Activated T-cell treated with anti-CD3 and anti-CD28 coated beads for 48 hours (primary cell): Measurements from ENCODE around the gene CAT.
"Not testable (repeated sequence)": the region's sequence is repeated elsewhere in the genome, so short reads cannot be mapped to it uniquely, and the experiment has no call there.

Experiments used
- DNase-seq: peaks from one replicate; pipeline ENCODE4 v3.0.0-alpha.2; 2020; ENCODE audit warnings: low read depth

Gene CAT

GRCh38 chr11:34438529-34439507, at the start of gene CAT:
Gene CAT, plus strand, starts transcription at chr11:34438934. Its CDS starts 80 bp downstream, at chr11:34439014.
- DNase-seq, result peak; percentile 96

DNA sequence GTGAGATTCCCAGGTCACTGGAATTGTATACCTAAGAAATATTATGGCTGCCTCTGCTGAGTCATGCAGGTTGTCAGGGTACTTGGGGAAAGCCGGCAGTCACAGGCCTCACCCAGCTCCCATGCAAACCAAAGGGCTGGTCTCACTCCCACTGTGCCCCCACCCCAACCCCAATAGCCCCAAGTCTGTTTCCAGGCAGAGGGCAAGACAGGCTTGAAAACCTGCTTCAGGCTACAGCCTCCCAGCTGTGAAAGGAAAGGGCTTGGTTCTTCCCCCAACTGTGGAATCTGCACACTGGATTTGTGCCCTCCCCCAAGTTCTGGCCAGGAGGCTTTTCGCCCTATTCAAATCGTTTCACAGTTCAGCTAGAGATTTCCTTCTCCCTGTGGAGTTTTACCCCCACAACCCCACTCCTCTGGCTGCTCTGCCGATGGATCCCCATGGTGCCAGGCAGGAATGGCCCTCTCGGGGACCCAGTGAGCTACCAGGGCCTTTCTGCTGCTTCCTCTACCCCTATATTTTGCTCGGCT, 43.9 kb upstream of the CAT start:
- no peak for DNase-seq

DNA sequence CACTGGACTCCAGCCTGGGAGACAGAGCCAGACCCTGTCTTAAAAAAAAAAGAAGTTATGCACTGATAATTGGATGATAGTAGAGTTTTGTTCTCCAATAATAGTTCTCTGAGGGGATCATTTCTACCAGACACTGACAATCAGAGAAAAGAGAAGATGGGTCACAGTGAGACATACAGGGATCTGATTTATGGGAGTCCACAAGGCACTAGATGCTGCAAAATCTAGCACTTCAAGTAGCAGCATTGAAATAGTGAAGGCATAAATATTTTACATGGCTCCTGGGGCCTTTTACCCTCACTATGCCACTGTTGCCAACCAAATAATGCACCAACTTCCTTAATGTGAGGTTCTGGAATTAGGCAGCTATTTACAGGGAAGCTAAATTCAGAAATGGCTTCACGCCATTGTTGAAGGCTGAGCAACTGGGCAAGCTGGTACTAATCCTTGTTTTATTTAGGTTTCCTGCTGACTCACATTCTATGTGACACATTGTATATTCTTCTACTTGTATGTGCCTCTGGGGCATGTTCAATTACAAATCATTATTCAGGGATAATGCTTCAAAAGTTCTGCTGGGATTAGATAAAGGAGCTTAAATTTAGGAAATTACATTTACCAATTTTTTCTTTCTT, 42.7 kb upstream of the CAT start:
- no peak for DNase-seq

GRCh38 chr11:34397120-34397519, 41.6 kb upstream of the CAT start:
- no peak for DNase-seq

DNA sequence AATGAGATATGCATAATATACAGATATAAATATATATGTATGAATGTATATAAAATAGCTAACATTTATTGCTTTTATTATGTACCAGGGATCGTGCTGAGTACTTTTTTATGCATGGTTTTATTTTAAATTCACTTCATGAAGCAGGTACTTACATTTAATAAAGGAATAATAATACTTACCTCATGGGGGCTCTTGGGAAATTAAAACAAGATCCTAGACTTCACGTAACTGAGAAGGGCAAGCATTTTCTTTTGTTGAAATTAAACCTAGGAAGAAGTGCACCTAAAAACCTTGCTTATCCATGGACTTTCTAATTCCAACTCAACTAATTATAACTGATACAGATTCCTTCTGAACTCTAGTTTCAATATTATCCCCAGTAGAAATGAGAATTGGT, 40.9 kb upstream of the CAT start:
- no peak for DNase-seq

DNA sequence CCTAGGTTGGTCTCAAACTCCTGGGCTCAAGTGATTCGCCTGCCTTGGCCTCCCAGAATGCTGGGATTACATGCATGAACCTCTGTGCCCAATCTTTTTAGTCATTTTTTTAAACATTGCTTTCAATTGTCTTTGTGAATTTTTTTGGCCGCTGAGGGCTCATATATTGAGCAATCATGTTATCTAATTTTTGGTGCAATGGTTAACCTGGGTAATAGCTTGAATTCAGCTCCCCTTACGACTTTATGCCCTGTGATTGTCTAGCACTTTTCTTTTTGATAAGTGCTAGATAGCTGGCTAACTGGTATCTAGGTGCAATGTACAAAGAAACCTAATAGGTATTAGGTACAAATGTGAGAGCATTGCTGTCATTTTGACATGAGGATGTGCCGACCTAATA, 35.3 kb upstream of the CAT start:
- DNase-seq, result no peak

DNA sequence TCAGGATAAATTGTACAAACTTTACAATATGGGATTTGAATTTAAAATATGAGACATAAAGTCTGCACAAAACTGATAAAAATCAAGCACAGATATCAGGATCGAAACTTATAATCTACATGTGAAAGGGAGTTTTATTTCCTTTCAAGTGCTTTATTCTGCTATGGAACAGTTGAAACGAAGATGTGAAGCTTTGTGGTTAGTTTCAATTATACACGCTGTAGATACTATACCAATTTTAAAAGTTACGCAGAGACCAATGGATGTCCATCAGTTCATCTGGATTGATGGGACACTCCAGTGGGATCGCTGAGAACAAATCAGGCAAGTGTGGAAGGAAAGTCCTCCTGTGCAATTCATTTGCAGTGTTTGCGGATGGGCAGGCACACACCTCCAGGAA, 34.5 kb upstream of the CAT start:
- no peak for DNase-seq

GRCh38 chr11:34405079-34405858, 33.5 kb upstream of the CAT start:
- no peak for DNase-seq

- DNase-seq, result no peak
Observed at GRCh38 chr11:34406413-34406812, 32.3 kb upstream of the CAT start.

DNA sequence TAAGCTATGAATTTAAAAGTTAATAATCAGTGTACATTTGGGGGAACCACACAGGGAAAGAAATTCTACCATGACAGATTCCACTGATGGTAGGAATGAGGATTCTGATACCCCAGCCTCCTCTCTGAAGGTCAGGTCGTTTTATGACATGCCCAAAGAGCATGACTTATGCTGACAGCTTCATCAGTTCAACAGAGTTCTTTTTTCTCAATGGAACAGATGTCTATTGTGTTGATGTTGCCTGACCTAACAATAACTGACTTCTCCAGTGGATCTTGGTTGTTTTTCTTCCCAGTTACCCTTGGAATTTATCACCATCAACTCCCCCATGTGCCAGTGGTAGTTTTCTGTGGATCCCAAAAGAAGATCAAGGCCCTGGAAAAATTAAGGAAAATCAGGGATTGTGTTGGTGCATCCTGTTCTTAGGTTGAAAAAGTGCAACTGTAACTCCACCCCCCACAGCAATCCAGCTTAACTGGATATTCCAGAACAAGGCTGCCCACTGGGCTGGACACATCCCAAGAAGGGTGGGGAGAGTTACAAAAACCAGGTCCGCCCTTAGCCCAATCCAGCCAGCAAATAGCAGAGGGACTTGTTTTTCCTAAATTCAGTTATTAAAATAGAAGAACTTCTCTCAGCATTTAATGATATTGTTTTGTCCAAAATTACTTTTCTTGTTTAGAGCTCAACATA, 31.5 kb upstream of the CAT start:
- DNase-seq, result no peak

DNA sequence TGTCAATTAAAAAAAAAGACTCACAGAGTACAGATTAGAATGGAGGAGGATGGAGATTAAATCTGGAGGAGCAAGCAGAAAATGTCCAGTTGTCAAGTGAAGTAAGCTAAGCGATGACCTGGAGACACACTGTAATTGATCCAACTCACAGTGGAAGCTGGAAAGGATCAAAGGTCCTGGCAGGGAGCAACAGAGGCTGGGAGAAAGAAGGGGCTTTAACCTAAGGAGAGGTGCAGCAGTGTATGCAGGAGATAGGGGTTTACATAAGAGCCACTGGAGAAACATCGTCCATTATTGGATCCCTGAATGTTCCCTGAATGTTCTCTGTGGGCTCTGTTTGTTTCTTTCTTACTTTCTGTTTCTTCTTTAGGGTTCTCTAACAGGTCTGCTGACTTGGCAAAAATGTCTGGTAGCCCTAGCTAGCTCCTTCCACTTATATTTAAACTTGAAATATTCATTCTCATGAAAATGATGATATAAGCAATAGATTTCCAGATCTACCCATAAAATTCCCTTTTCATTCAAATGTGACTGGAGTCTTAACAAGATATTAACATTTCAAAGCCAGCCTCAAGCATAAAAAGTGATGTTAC, 30.1 kb upstream of the CAT start:
- DNase-seq, result no peak

DNA sequence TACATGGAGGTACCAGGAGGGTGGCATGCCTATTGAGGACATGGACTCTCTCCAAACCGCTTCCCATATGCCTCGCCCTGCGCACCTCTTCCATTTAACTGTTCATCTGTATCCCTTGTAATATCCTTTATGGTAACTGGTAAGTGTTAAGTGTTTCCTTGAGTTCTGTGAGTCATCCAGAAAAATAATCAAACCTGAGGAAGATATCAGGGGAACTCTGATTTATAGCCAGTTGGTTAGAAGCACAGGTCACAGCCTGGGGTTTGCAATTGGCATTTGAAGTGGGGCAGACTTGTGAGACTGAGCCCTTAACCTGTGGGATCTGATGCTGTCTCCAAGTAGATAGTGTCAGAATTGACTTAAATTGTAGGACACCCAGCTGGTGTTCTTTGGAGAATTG, 27.6 kb upstream of the CAT start:
- no peak for DNase-seq

DNA sequence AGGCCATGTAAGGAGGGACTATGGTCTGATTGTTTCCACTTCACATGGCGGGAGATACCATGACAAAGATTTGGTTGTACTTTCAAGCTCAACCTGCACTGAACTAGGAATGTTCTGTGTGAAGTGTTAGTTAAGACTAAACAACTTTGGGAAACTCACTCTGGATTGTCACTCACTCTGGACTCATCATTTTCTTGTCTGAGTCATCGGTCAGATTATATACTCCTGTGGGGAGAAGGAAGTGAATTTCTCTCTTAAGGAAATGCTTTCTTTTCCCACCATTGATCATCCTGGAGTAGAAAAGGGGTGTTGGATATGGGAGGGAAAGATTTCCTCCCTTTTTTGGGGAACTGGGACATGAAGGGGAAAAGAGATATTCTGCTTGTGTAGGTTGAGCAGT, 26.9 kb upstream of the CAT start:
- no peak for DNase-seq

- DNase-seq, result no peak
Observed at GRCh38 chr11:34413263-34413662, 25.5 kb upstream of the CAT start.

DNA sequence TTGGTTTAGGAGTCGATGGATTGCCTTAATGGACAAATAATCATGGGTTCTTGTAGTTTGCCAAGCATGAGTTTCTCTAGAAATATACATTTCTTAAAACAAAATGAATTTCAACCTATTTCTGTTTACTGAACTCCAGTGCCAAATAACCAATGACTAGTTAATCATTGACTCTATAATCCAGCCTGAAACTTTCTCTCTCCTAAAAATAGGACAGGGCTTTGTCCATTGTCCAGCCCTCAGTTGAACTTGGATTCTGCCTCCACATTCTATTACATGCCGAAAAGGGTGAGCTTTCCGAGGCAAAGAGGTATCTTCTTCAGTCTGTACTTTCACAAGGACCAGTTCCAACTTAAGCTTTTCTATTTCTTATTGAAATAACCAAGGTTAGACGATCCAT, 23.2 kb upstream of the CAT start:
- no peak for DNase-seq

DNA sequence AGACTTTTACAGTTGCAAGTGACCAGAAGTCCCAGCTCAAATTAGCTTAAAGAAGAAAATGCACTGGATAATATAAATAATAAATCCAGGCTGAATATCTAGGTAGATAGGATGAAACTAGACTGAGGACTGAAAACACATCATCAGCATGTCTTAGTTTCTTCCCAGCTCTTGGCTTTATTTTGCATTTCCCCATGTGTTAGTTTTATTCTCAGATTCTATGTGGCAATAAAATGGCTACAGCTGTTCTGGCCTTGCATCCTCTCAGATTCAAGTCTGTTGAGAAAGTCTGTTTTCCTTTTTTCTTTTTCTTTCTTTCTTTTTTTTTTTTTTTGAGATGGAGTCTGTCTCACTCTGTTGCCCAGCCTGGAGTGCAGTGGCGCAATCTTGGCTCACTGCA, 22.6 kb upstream of the CAT start:
- DNase-seq, result no peak

DNA sequence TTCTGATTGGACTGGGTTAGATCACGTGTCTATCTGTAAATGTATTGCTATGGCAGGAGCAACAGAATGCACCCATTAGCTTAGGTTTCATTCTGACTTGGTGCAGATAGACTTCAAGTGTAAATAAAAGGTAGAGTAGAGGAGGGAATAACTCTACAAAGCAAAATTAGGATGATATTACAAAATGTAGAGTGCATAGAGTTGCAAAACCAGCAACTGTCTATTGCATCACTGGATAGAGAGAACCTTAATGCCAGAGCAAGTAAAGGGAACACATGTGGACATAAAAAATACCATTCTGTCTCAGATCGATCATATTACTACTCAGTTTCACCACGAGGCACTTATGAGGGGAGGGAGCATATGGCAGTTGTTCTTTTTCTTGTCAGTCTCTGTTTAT, 22.0 kb upstream of the CAT start:
- no peak for DNase-seq

GRCh38 chr11:34417202-34417601, 21.5 kb upstream of the CAT start:
- no peak for DNase-seq

- no peak for DNase-seq
Observed at GRCh38 chr11:34419158-34419557, 19.6 kb upstream of the CAT start.

- DNase-seq, result no peak
Observed at GRCh38 chr11:34423300-34423699, 15.4 kb upstream of the CAT start.

DNA sequence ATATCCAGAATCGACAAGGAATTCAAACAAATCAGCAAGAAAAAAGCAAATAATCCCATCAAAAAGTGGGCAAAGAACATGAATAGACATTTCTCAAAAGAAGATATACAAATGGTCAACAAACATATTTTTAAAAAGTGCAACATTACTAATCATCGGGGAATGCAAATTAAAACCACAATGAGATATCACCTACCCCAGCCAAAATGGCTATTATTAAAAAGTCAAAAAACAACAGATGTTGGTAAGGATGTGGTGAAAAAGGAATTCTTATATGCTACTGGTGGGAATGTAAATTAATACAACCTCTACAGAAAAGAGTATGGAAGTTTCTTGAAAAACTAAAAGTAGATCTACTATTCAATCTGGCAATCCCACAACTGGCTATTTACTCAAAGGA, 13.9 kb upstream of the CAT start:
- not testable (repeated sequence) for DNase-seq
